Large intestine (tissue), 3 donors: ENCODE results near the gene LUM. TPM values are rescaled to one million over a fixed set of nuclear protein-coding genes. Genes with fewer than 3 reads are reported as not detected.

ENCODE experiments used
- DNase-seq, 2 donors: peaks; one replicate each; pipeline versions ENCODE4 v3.0.0 to v3.0.0-alpha.2; 2013
- H3K27ac ChIP-seq: one replicate; pipeline ENCODE4 v1.5.1; 2013; ENCODE audit warnings: low read length
- H3K27me3 ChIP-seq: 2 replicates; pipeline ENCODE4 v1.6.1; 2013; ENCODE audit warnings: low read length; ENCODE audit not compliant: control insufficient read depth, insufficient read depth
- H3K36me3 ChIP-seq: 2 replicates; pipeline ENCODE4 v1.6.1; 2013; ENCODE audit warnings: low read length; ENCODE audit not compliant: control insufficient read depth, insufficient read depth
- H3K4me1 ChIP-seq: one replicate; pipeline ENCODE4 v1.6.1; 2013; ENCODE audit warnings: low read length; ENCODE audit not compliant: control insufficient read depth, insufficient read depth
- H3K4me3 ChIP-seq: one replicate; pipeline ENCODE4 v1.5.1; 2013; ENCODE audit warnings: low read length
- H3K9me3 ChIP-seq: one replicate; pipeline ENCODE4 v1.6.1; 2013; ENCODE audit warnings: mild to moderate bottlenecking, low read depth, low read length, moderate library complexity; ENCODE audit not compliant: control insufficient read depth
- WGBS: methylation state at CpG from one replicate; pipeline ENCODE4 v1.1.5; 2013; ENCODE audit warnings: low lambda C conversion rate; ENCODE audit not compliant: insufficient coverage; 5-methylcytosine and 5-hydroxymethylcytosine counted together
- polyA plus RNA-seq: library from polyadenylated mRNA; unstranded; fragments of 120-200 nt; gene quantifications from one replicate; pipeline ENCODE4 v1.2.1, GENCODE V29; 2013

Gene LUM
- polyA plus RNA-seq, 1 donor, result 366 TPM

GRCh38 chr12:91078501-91078900 lies 32.8 kb downstream of the LUM start:
- no peaks in the 10 kb centered on the region for H3K9me3 ChIP-seq
- WGBS, result no CpG with 5 or more reads among the region's 1 CpG
- no peaks in the 10 kb centered on the region for H3K4me1 ChIP-seq
- H3K27me3 ChIP-seq, result no peaks in the 10 kb centered on the region
- H3K36me3 ChIP-seq, result no peaks in the 10 kb centered on the region
- no peak overlapping the region for H3K27ac ChIP-seq
- H3K4me3 ChIP-seq, result no peak overlapping the region
- no peak for DNase-seq

GRCh38 chr12:91077228-91077954 lies 33.9 kb downstream of the LUM start:
- WGBS, result 100% methylated on average over 1 of the region's 5 CpGs
- H3K27me3 ChIP-seq, result no peaks in the 10 kb centered on the region
- no peak overlapping the region for H3K27ac ChIP-seq
- no peak for DNase-seq
- no peak overlapping the region for H3K4me3 ChIP-seq
- H3K4me1 ChIP-seq, result no peaks in the 10 kb centered on the region
- H3K36me3 ChIP-seq, result no peaks in the 10 kb centered on the region
- H3K9me3 ChIP-seq, result no peaks in the 10 kb centered on the region

- Histone ChIP-seq H3K4me3 (no peak overlapping the region), H3K9me3 (no peaks in the 10 kb centered on the region), H3K27ac (no peak overlapping the region), H3K27me3 (no peaks in the 10 kb centered on the region), H3K36me3 (no peaks in the 10 kb centered on the region), H3K4me1 (no peaks in the 10 kb centered on the region)
- 64% methylated on average over 1 of the region's 1 CpG for WGBS
- no peak for DNase-seq
Observed at GRCh38 chr12:91074851-91075250, 36.4 kb downstream of the LUM start.

- no peak overlapping the region for H3K4me3 ChIP-seq
- H3K36me3 ChIP-seq, result no peaks in the 10 kb centered on the region
- H3K4me1 ChIP-seq, result no peaks in the 10 kb centered on the region
- WGBS, result 29% methylated on average over 2 of the region's 6 CpGs
- no peak for DNase-seq
- no peak overlapping the region for H3K27ac ChIP-seq
- H3K9me3 ChIP-seq, result no peaks in the 10 kb centered on the region
- H3K27me3 ChIP-seq, result no peaks in the 10 kb centered on the region
Observed at GRCh38 chr12:91074154-91074709, 37.1 kb downstream of the LUM start.

- Histone ChIP-seq H3K4me3 (no peak overlapping the region), H3K9me3 (no peaks in the 10 kb centered on the region), H3K4me1 (no peaks in the 10 kb centered on the region), H3K27ac (no peak overlapping the region), H3K36me3 (no peaks in the 10 kb centered on the region), H3K27me3 (no peaks in the 10 kb centered on the region)
- DNase-seq, result no peak
Observed at GRCh38 chr12:91073426-91073825, 37.9 kb downstream of the LUM start.

- Histone ChIP-seq H3K4me1 (no peaks in the 10 kb centered on the region), H3K27ac (no peak overlapping the region), H3K36me3 (no peaks in the 10 kb centered on the region), H3K9me3 (no peaks in the 10 kb centered on the region), H3K27me3 (no peaks in the 10 kb centered on the region), H3K4me3 (no peak overlapping the region)
- no peak for DNase-seq
- 80% methylated on average over 1 of the region's 2 CpGs for WGBS
Observed at GRCh38 chr12:91072931-91073330, 38.4 kb downstream of the LUM start.

- no peak for DNase-seq
- Histone ChIP-seq H3K9me3 (no peaks in the 10 kb centered on the region), H3K27ac (no peak overlapping the region), H3K27me3 (no peaks in the 10 kb centered on the region), H3K36me3 (no peaks in the 10 kb centered on the region), H3K4me1 (no peaks in the 10 kb centered on the region), H3K4me3 (no peak overlapping the region)
Observed at GRCh38 chr12:91070936-91071335, 40.4 kb downstream of the LUM start.

GRCh38 chr12:91065396-91065795 lies 45.9 kb downstream of the LUM start:
- H3K9me3 ChIP-seq, result no peaks in the 10 kb centered on the region
- H3K36me3 ChIP-seq, result no peaks in the 10 kb centered on the region
- H3K27me3 ChIP-seq, result no peaks in the 10 kb centered on the region
- no peak overlapping the region for H3K4me3 ChIP-seq
- DNase-seq, result no peak
- no peak overlapping the region for H3K27ac ChIP-seq
- no peaks in the 10 kb centered on the region for H3K4me1 ChIP-seq
- 100% methylated on average over 1 of the region's 3 CpGs for WGBS

- no peaks in the 10 kb centered on the region for H3K27me3 ChIP-seq
- no peaks in the 10 kb centered on the region for H3K36me3 ChIP-seq
- no peak overlapping the region for H3K4me3 ChIP-seq
- WGBS, result no CpG with 5 or more reads among the region's 3 CpGs
- H3K9me3 ChIP-seq, result no peaks in the 10 kb centered on the region
- H3K4me1 ChIP-seq, result no peaks in the 10 kb centered on the region
- no peak overlapping the region for H3K27ac ChIP-seq
- no peak for DNase-seq
Observed at GRCh38 chr12:91064640-91065039, 46.7 kb downstream of the LUM start.

- WGBS, result 86% methylated on average over 1 of the region's 1 CpG
- H3K27me3 ChIP-seq, result no peaks in the 10 kb centered on the region
- no peak overlapping the region for H3K4me3 ChIP-seq
- H3K4me1 ChIP-seq, result no peaks in the 10 kb centered on the region
- H3K36me3 ChIP-seq, result no peaks in the 10 kb centered on the region
- no peak for DNase-seq
- no peak overlapping the region for H3K27ac ChIP-seq
- H3K9me3 ChIP-seq, result no peaks in the 10 kb centered on the region
Observed at GRCh38 chr12:91061091-91061490, 50.2 kb downstream of the LUM start.

GRCh38 chr12:91059211-91059610 lies 52.1 kb downstream of the LUM start:
- Histone ChIP-seq H3K27me3 (no peaks in the 10 kb centered on the region), H3K4me1 (no peaks in the 10 kb centered on the region), H3K4me3 (no peak overlapping the region), H3K36me3 (no peaks in the 10 kb centered on the region), H3K27ac (no peak overlapping the region), H3K9me3 (no peaks in the 10 kb centered on the region)
- DNase-seq, result no peak
